HG02623 (cell line): ENCODE results near the gene KIF5A.

Experiments
- ATAC-seq: cut with Tn5 transposase; IDR thresholded peaks from one replicate; pipeline ENCODE4 v1.9.1; 2021; ENCODE audit warnings: moderate library complexity; ENCODE audit not compliant: unreplicated experiment

Gene KIF5A

GRCh38 chr12:57604992-57605810 lies 55.4 kb downstream of the KIF5A start:
- ATAC-seq = no peak

DNA sequence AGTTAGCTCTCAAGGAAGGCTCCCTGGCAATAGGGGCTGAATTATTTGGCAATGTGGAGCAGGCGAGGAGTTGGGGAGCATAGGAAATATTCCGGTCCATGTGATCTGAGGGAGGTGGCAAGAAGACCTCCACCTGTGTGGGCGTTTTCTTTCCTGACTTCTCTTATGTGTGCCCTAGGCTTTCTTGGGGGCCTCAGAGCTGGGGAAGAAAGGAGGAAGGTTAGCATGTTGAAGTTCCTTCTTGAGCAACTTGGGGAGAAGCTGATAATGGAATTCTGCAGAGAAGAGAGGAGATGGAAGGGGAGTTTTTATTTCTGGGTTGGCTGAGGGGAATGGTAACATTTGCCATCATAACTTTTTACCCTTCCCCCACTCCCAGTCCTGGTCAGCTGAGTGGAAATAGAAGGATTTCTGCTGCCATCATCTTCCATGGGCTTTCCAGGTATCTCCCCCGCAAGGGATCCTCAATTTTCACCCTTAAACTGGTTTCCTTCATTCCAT lies 56.0 kb downstream of the KIF5A start:
- no peak for ATAC-seq

- no peak for ATAC-seq
Measured at GRCh38 chr12:57606399-57606798, 56.6 kb downstream of the KIF5A start.

GRCh38 chr12:57606821-57607220 lies 57.0 kb downstream of the KIF5A start:
- ATAC-seq = no peak

DNA sequence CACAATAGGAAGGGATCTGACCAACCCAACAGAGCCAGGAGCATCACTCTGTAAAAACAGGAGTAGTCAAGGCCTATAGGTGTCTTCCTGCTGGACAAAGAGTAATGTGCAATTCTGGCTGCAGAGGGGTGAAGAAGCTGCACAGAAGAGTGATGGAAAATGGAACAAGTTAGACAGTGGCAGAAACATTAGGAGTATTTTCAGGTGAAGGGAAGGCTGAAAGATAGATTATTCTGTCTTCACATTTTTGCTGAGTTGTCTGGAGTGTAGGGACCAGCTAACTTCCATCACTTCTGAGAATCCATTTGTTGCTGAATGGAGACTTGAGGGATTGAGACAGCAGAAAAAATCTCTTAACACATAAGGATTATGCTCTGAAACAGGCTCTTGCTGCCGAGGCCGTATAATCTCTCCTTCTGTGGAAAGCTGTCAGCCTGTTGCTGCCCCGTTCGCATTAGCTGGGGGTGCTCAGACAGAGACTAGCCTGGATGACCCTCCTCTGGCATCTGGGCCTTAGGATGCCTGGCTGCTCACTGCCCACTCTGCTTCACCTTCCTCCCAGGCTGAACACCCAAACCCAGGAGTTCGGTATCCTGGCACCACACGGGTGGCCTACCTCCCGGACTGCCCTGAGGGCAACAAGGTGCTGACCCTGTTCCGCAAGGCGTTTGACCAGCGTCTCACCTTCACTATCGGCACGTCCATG lies 58.3 kb downstream of the KIF5A start:
- no peak for ATAC-seq

DNA sequence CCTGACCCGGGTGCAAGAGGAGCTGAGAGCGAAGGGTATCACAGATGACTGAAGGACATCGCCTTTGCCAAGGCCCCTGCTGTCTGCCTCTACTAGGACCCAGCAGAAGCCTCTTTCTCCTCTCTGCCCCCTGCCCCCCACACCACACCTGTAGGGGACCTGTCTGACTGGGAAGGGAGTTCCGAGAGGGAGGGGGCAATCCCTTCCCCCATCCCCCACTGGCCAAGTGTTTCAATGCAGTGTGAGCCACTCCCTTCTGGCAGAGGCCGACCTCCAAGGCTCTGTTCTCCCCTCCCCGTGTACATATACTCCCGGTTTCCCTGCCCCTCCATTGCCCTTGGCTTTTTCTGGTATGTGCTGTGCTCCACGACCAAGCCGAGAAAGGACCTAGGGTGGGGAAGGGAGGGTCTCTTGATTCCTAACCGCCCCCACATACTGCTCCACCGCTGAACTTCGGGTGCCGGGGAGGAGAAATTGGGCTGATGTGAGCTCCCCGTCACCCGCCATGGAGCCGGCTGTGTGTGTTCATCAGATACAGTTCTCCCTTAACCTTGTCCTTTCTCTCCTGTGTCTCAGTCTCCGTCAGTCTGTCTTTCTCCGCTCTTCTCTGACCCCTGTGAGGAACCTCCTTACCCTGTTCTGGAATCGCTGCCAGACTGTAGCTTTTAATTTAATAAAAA lies 59.4 kb downstream of the KIF5A start:
- no peak for ATAC-seq

DNA sequence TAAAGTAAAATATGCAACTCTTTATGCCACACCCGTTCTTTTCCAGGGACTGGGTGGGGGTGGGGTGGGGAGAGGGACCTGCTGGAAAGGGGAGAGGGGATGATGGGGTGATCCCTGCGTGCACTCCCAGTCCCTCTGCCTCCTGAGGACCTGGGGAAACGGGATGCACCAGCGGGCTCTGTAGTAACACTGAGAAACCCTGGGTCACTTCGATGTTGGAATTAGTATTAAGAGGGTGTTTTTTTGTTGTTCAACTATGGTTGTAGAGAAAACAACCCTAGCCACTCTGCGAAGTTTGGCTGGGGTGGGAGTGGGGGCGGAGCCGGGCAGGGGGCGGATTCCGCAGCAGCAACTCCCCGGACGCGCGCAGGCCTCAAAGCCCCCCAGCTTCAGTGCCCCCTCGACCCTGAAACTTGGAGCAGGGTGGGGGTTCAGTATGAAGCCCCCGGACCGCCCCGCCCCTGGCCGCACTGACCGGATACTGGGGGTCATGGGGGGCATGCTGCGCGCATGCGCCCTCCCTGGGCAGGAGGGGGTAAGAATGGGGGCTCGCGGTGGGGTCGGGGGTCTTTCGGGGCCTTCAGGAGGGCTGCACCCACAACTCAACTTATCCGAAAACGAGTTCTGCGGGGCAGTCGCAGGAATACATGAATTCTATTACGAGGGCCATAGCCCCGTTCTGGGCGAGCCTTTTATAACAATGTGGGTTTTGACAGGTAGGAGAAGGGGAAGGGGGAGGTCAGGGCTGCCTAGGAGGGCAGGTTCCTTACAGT lies 60.1 kb downstream of the KIF5A start:
- no peak for ATAC-seq

DNA sequence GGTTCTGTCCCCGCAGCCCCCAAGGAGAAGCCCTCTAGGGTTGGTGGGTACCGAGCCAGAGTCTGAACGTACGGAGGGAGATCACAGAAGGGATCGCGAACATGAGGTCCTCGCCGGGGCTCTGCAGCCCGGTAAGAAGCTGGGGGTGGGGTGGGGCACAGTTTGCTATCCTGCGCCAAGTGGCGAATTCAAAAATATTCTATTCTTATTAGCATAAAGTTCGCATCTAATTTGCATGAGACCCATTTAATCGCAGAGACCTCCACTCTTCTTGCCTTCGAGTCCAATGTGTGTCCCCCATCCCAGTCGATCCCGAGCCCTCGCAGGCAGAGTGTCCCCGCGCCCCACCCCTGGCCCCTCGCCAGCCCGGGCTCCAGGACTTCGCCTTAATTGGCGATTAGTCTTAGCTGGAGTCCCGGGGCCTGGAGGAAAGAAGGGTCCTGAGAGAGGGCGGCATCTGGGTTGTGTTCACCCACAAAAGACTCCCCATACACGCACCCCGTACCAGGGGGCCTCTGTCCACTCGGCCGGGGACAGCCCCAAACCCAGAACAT lies 60.8 kb downstream of the KIF5A start:
- no peak for ATAC-seq

DNA sequence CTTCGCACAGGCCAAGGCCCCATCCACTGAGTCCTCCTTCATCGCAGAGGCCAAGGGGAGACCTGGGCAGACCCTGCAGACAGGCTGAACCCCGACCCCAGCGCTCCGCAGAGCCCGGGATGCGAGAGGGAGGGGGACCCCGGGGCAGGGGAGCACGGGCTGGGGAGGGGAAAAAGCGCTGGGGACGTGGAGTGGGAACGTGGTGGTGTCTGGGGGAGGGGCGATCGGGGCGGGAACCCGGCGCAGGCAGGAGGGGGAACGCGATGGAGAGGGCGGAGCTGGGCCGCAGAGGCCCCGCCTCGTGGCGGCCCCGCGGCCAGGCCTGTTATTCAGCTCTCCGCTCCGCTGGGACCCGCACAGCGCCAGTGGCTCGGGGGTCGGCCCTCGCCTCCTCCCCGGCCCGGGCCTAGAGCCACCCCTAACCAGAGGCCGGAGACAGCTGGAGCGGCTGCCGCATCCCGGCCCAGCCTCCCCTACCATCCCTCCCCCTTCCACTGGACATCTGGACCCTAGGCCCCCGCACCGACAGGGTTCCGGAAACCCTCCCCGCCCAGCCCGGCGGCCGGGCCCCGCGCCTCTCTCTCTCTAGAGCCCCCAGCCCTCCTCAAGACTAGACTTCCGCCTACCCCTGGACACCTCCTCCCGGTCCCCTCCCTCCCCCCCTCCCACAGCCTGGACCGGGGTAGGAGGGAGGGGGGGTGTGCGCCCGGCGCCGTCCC lies 61.4 kb downstream of the KIF5A start, which contains the start of gene ARHGEF25:
TSS of gene ARHGEF25 (plus strand) at position 328 of the 719 bp plus-strand sequence. CDS start 460 bp downstream, outside the sequence.
- no peak for ATAC-seq

DNA sequence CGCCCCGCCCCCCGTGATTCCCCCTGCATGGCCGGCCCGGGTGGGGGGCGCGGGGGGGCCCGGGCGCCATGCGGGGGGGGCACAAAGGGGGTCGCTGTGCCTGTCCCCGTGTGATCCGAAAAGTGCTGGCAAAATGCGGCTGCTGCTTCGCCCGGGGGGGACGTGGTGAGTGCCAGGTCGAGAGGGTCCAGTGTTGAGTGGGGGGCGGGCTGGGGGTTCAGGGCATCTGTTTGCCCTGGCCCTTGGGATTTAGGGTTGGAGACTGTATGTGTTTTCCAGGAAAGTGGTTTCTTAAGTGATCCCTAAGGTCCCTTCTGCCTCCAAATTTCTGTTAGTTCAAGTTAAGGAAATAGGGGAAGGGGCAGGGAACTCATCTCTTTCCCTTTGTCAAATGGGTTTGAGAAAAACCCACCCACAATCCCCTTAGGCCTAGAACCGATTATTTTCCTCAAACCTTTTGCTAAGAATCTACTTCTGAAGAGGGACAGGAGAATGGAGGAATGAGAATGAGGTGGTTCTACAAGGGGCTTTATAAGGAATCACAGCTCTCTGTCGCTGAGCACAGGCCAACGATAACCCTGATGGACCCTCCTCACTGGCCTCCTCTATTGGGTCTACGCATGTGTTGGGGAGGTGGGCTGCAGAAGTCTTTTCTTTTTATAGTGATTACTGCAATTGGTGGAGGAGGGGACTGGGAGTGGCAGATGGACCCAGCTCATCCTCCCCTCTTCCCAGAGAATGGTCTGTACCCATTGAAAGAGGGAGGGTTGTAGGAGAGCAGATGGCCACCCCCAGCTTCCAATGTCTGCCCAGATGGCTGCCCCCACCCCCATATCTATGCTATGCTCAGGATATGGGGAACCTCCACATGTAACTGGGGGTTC lies 62.2 kb downstream of the KIF5A start:
- no peak for ATAC-seq

DNA sequence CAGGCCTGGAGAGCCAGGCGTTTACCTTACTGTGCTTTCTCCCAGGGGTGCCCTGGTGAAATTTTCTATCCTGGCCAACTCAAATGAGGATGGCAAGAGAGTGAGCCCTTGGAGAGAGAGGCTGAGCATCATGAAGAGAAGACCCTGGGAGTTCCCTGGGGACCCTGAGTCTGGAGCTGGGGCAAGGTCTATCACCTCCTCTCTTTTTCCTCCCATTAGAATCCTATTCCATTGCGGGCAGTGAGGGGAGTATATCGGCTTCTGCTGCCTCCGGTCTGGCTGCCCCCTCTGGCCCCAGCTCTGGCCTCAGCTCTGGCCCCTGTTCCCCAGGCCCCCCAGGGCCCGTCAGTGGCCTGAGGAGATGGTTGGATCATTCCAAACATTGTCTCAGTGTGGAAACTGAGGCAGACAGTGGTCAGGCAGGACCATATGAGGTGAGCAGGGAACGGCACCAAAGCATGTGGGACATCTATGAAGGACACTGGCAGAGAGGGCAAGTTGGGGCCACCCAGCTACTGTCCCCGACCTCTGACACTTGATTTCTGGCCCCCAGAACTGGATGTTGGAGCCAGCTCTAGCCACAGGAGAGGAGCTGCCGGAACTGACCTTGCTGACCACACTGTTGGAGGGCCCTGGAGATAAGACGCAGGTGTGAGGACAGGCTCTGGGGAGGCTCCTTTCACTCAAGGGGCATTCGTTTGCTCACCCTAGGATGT lies 63.0 kb downstream of the KIF5A start:
- no peak for ATAC-seq

- ATAC-seq = no peak
Measured at GRCh38 chr12:57613427-57614109, 63.7 kb downstream of the KIF5A start.

GRCh38 chr12:57614178-57614947 lies 64.5 kb downstream of the KIF5A start:
- peak; percentile 52 for ATAC-seq

GRCh38 chr12:57614948-57615500 lies 65.2 kb downstream of the KIF5A start:
- no peak for ATAC-seq

GRCh38 chr12:57615637-57616036 lies 65.8 kb downstream of the KIF5A start:
- no peak for ATAC-seq

- ATAC-seq = no peak
Measured at GRCh38 chr12:57616383-57617101, 66.7 kb downstream of the KIF5A start.
